Measurements from ENCODE around the gene AMOTL2. TPM values are rescaled to one million over a fixed set of nuclear protein-coding genes. Genes with fewer than 3 reads are reported as not detected.

Gene AMOTL2

GRCh38 chr3:134306320-134306719, 67.9 kb downstream of the AMOTL2 start:
- Histone ChIP-seq H3K4me3 (replicated peaks; ENCODE audit: insufficient read depth, low read length) (no peak overlapping the region), H3K27ac (replicated peaks) (no peak overlapping the region), H3K27me3 (ENCODE audit: insufficient read depth, poor library complexity, severe bottlenecking) (no peaks in the 10 kb centered on the region)
- TF ChIP-seq REST (IDR thresholded peaks at IDR 0.05; ENCODE audit: insufficient replicate concordance, low read depth) (no peak), GABPA (IDR thresholded peaks at IDR 0.05; ENCODE audit: low read depth) (no peak), POLR2AphosphoS5 (IDR thresholded peaks at IDR 0.05; ENCODE audit: low read depth) (no peak), SPI1 (IDR thresholded peaks at IDR 0.05; ENCODE audit: borderline replicate concordance, low read depth) (no peak), CTCF (IDR thresholded peaks at IDR 0.05; ENCODE audit: insufficient read depth, low read length) (no peak)
- DNase-seq (ENCODE audit: low read depth in 1 of 2, low spot score in 1 of 2): no peak

Small RNAs within 50 kb of the gene (microRNA-seq; reads per million reads assigned to microRNA genes)
- gene MIR6827: not detected

Data from HL-60 (cell line).